SJCRH30 (cell line): ENCODE measurements around the gene ITPKB. TPM values are rescaled to one million over a fixed set of nuclear protein-coding genes. Genes with fewer than 3 reads are reported as not detected.

Experiments
- DNase-seq, 2 experiments: peaks; one replicate each; pipeline ENCODE4 v3.0.0-alpha.2; 2015 to 2020
- H3K27ac ChIP-seq: fragments of 250-450 bp; sonication (Bioruptor Pico); 2 replicates; pipeline ENCODE4 v1.5.1; 2020; ENCODE audit warnings: mild to moderate bottlenecking, moderate library complexity
- H3K27me3 ChIP-seq: fragments of 250-450 bp; sonication (Bioruptor Pico); 2 replicates; pipeline ENCODE4 v1.5.1; 2020; ENCODE audit warnings: mild to moderate bottlenecking, moderate library complexity
- H3K36me3 ChIP-seq: fragments of 250-450 bp; sonication (Bioruptor Pico); 2 replicates; pipeline ENCODE4 v1.5.1; 2020; ENCODE audit warnings: mild to moderate bottlenecking, moderate library complexity
- H3K4me1 ChIP-seq: fragments of 250-450 bp; sonication (Bioruptor Pico); 2 replicates; pipeline ENCODE4 v1.5.1; 2020; ENCODE audit warnings: mild to moderate bottlenecking, moderate library complexity
- H3K4me3 ChIP-seq: fragments of 250-450 bp; sonication (Bioruptor Pico); 2 replicates; pipeline ENCODE4 v1.5.1; 2020; ENCODE audit warnings: mild to moderate bottlenecking, moderate library complexity
- H3K9me3 ChIP-seq: fragments of 250-450 bp; sonication (Bioruptor Pico); replicated peaks from 2 replicates; pipeline ENCODE4 v1.5.1; 2020; ENCODE audit warnings: mild to moderate bottlenecking, moderate library complexity
- total RNA-seq: library from RNA; depleted of rRNA; stranded (reverse); fragments of >200 nt; shearing (Covaris generic); gene quantifications from 2 replicates; pipeline ENCODE4 v1.2.3, GENCODE V29; 2014

ITPKB gene
- total RNA-seq, 1 experiment from 2014 or later = 23.2 TPM

- Histone ChIP-seq H3K4me3 (no peak overlapping the region), H3K36me3 (no peaks in the 10 kb centered on the region), H3K9me3 (no peaks in the 10 kb centered on the region), H3K27me3 (no peaks in the 10 kb centered on the region), H3K27ac (no peak overlapping the region), H3K4me1 (peaks cover 48% of the 10 kb centered on the region)
- DNase-seq = no peak
Measured at GRCh38 chr1:226681652-226682493, 57.2 kb downstream of the ITPKB start.

DNA sequence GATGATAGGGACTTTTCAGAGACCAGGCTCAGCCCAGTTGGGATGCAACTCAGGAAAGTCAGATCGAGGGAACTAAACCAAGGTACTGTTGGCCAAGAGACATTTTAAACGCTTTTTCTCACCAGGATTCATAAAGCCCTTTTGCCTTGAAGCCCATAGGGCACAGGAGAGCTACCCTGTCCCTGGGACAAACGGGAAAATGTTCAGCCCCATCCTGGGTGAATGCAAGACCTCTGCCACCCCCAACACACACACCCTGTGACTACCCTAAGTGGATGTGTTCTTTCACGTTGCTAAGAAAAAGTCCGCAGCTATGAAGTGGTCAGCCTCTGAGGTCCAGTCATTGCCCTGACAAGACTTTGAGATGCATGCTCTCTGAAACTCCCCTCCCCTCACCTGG, 58.4 kb downstream of the ITPKB start:
- H3K4me1 ChIP-seq = peaks cover 57% of the 10 kb centered on the region
- no peaks in the 10 kb centered on the region for H3K36me3 ChIP-seq
- peak overlapping the region; percentile 52 for H3K4me3 ChIP-seq
- peak overlapping the region; percentile 85 for H3K27ac ChIP-seq
- no peaks in the 10 kb centered on the region for H3K9me3 ChIP-seq
- no peaks in the 10 kb centered on the region for H3K27me3 ChIP-seq
- DNase-seq = no peak

GRCh38 chr1:226679853-226680516, 59.1 kb downstream of the ITPKB start:
- no peaks in the 10 kb centered on the region for H3K27me3 ChIP-seq
- H3K36me3 ChIP-seq = no peaks in the 10 kb centered on the region
- peak overlapping the region; percentile 85 for H3K27ac ChIP-seq
- peaks cover 53% of the 10 kb centered on the region for H3K4me1 ChIP-seq
- peak; percentile 97 to 98 for DNase-seq
- H3K9me3 ChIP-seq = no peaks in the 10 kb centered on the region
- peak overlapping the region; percentile 52 for H3K4me3 ChIP-seq

GRCh38 chr1:226679262-226679661, 59.8 kb downstream of the ITPKB start:
- H3K27me3 ChIP-seq = no peaks in the 10 kb centered on the region
- H3K4me3 ChIP-seq = no peak overlapping the region; the same call in 1 of the 2 replicates
- no peak for DNase-seq
- peak overlapping the region; percentile 85 for H3K27ac ChIP-seq
- peaks cover 53% of the 10 kb centered on the region for H3K4me1 ChIP-seq
- no peaks in the 10 kb centered on the region for H3K9me3 ChIP-seq
- H3K36me3 ChIP-seq = no peaks in the 10 kb centered on the region

DNA sequence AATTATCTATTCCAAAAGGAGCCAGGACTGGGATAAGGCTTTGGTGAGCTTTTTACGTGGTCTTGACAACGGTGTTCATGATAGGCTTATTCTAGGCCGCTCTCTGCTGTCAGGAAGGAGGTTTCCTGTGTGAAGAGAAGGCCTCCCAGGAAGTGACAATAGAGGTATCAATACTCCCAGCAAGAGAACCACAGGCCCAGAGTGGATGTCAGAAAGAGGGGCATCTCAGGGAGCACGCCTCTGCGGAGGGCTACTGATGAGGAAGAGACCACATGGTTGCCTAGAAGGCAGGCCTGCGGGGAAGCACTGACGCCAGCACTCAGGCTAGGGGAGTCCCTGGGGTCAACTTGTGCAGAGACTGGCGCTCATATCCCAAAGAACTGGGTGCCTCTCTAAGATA, 60.4 kb downstream of the ITPKB start:
- H3K9me3 ChIP-seq = no peaks in the 10 kb centered on the region
- no peak overlapping the region for H3K4me3 ChIP-seq
- no peaks in the 10 kb centered on the region for H3K36me3 ChIP-seq
- H3K4me1 ChIP-seq = peaks cover 53% of the 10 kb centered on the region
- no peak overlapping the region; the same call in 1 of the 2 replicates for H3K27ac ChIP-seq
- DNase-seq = no peak
- H3K27me3 ChIP-seq = no peaks in the 10 kb centered on the region

DNA sequence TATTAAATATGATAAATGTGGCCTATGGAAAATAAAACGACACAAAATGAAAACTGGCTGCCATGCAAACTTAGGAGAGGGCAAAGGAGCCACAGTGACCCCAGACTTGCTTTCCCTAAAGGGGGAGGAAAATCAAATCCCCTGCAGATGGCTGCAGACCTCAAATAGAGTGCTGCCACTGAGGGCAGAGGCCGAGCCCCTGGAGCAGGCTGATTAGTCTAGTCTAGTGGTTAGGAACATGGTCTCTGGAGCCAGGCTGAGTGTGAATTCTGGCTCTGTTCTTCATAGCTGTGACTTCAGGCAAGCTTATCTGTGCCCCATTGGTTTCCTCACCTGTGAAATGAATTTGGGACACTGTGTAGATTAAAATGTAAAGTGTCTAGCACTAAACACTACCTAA, 60.8 kb downstream of the ITPKB start:
- no peaks in the 10 kb centered on the region for H3K36me3 ChIP-seq
- DNase-seq = no peak
- H3K27me3 ChIP-seq = no peaks in the 10 kb centered on the region
- peaks cover 53% of the 10 kb centered on the region for H3K4me1 ChIP-seq
- no peaks in the 10 kb centered on the region for H3K9me3 ChIP-seq
- no peak overlapping the region for H3K27ac ChIP-seq
- H3K4me3 ChIP-seq = no peak overlapping the region

DNA sequence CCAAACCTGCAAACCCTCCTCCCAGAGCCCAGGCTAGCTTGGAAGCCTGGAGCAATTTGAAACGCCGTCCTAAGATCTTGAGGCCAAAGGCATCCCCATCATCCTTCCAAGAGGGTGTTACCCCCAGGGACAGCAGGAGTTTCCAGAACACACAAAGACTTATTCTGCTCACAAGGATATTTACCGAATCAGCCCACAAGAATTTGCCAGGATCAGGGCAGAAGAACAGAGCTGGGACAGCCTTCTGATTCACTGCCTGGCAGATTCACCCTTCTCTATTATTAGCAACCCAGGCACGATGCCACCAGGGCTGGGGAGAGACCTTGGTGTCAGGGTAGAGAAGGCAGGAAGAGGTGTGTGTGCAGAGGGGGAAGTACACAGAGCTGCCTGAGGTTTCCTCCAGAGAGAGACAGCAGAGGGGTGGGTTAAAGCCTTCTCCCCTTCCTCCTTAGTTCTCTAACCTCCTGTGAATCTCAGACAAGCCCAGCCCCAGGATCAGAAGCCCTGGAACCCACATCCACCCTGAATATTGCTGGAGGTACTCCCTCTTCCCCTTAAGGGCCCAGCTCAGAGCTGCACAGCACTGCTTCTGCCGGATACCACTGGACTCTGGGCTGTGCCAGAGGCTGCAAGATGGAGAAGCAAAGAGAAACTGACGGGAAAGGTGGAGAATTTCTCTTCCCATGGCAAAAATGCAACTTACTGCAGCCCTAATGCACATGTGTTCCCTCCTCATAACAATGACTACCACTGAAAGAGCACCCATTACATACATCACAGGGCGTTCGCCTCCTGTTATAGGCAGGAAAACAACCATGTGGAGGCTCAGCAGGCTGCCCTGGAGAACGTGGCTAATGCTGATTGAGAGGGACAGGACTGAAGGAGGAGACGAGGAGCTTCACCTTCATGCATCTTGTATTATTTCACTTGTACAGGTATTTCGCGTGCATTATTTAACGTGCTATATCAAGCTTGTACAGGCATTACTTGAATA, 61.8 kb downstream of the ITPKB start:
- Histone ChIP-seq H3K4me3 (no peak overlapping the region), H3K4me1 (peaks cover 52% of the 10 kb centered on the region), H3K36me3 (no peaks in the 10 kb centered on the region), H3K27me3 (no peaks in the 10 kb centered on the region), H3K27ac (peak overlapping the region; percentile 29), H3K9me3 (no peaks in the 10 kb centered on the region)
- DNase-seq = peak; percentile 55 to 62

- H3K27ac ChIP-seq = peak overlapping the region; percentile 29
- peaks cover 43% of the 10 kb centered on the region for H3K4me1 ChIP-seq
- H3K36me3 ChIP-seq = peaks cover under 1% of the 10 kb centered on the region; the same call in 1 of the 2 replicates
- no peak overlapping the region for H3K4me3 ChIP-seq
- H3K9me3 ChIP-seq = no peaks in the 10 kb centered on the region
- DNase-seq = no peak
- H3K27me3 ChIP-seq = no peaks in the 10 kb centered on the region
Measured at GRCh38 chr1:226676381-226676780, 62.7 kb downstream of the ITPKB start.

- Histone ChIP-seq H3K27ac (no peak overlapping the region), H3K4me3 (no peak overlapping the region), H3K36me3 (peaks cover 3% of the 10 kb centered on the region; the same call in 1 of the 2 replicates), H3K27me3 (no peaks in the 10 kb centered on the region), H3K4me1 (peaks cover 37% of the 10 kb centered on the region), H3K9me3 (no peaks in the 10 kb centered on the region)
- DNase-seq = no peak
Measured at GRCh38 chr1:226675715-226676357, 63.2 kb downstream of the ITPKB start.

DNA sequence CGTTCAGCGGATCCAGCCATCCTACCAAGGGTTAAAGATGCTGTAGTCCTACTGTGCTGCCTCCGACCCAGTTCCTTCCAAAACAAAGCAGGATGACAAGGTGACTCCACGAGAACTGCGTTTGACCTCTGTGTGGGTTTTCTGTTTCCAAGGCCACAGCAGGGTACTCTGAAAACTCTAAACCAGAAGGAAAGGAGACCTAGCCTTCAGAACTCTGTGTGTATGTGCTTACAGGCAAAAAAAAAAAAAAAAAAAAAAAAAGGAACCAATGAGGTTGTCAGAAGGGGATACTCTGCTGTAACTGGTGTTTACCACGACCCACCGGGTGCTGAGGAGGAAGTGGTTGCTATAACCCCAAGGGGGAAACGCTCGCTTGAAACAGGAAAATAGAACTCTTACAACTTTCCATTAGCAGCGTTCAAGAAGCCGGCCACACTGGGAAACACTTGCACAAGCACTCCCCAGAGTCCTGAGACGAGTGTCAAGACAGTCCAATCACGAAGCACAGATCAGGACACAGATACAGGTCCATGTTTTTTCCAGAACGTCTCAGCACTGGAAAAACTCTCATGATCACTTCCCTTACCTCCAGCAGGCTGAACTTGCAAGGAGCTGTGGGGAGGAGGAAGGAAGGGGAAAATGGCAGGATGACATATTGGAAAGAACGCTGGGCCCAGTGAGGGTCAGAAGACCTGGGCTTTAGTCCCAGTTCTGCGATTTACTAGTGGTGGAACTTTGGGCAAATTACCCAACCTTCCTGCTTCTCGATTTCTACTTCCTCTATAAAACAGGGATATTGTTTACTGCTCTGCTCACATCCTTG, 64.0 kb downstream of the ITPKB start:
- Histone ChIP-seq H3K36me3 (peaks cover 3% of the 10 kb centered on the region; the same call in 1 of the 2 replicates), H3K4me3 (no peak overlapping the region), H3K9me3 (no peaks in the 10 kb centered on the region), H3K27ac (no peak overlapping the region), H3K27me3 (no peaks in the 10 kb centered on the region), H3K4me1 (peaks cover 32% of the 10 kb centered on the region)
- DNase-seq = no peak

DNA sequence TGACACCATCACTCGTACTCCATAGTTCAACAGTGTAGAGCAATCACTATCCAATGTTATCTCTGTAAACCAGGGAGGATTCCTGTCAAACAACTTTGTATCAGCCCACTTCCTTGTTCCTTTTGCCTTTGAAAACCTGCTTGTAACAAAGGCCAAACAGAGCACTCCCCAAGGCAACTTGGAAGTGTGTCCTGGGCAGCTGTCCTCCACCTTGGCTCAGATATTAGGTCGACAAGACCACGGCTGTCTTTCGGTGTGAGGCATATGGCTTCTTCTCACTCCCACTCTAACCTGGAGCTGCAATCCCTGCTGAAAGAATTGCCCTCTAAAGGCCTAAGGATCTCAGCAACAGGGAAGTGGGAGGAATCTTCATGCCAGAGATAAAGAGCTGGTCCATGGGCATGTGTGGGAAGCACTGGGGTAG, 66.7 kb downstream of the ITPKB start:
- no peaks in the 10 kb centered on the region for H3K9me3 ChIP-seq
- peaks cover 28% of the 10 kb centered on the region for H3K4me1 ChIP-seq
- H3K36me3 ChIP-seq = peaks cover 3% of the 10 kb centered on the region; the same call in 1 of the 2 replicates
- DNase-seq = no peak
- no peak overlapping the region for H3K4me3 ChIP-seq
- no peaks in the 10 kb centered on the region for H3K27me3 ChIP-seq
- H3K27ac ChIP-seq = no peak overlapping the region

DNA sequence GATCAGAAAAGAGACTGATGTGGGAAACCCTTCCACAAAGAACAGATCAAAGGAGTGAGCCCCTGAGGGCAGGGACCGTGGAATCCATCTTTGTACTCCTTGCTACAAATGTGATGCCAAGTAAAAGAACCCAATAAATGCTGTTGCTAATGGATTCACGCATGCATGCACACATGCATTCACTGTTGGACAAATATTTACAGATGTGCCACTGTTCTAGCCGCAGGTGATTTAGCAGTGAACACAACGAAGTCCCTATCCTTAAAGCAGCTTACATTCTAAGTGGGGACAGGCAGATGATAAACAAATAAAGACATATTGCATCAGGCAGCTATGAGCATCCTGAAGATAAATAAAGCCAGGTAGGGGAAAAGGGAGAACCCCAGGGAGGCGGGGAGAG, 67.8 kb downstream of the ITPKB start:
- no peak overlapping the region for H3K4me3 ChIP-seq

DNA sequence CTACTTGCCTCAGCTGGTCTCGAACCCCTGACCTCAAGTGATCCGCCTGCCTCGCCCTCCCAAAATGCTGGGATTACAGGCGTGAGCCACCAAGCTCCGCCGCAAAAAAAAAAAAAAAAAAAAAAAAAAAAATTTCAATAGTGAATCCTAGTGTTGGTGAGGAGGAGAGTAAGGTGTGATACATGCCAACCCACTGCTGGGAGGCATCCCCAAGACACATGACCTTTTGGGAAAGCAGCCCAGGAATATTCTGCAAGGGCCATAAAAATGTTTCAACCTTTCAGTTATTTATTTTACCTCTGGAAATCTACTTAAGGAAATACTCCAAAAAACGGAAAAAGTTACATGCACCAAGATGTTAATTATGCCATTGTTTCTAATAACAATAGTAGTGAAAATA, 69.0 kb downstream of the ITPKB start:
- peaks cover 36% of the 10 kb centered on the region for H3K4me1 ChIP-seq
- no peaks in the 10 kb centered on the region for H3K9me3 ChIP-seq
- no peak overlapping the region for H3K27ac ChIP-seq
- H3K27me3 ChIP-seq = no peaks in the 10 kb centered on the region
- H3K36me3 ChIP-seq = peaks cover 3% of the 10 kb centered on the region; the same call in 1 of the 2 replicates
- DNase-seq = no peak
- no peak overlapping the region for H3K4me3 ChIP-seq

More for the DNA sequence above, 67.8 kb downstream of the ITPKB start:
- H3K27ac ChIP-seq = no peak overlapping the region
- no peak for DNase-seq
- peaks cover 28% of the 10 kb centered on the region for H3K4me1 ChIP-seq
- H3K27me3 ChIP-seq = no peaks in the 10 kb centered on the region
- H3K36me3 ChIP-seq = peaks cover 3% of the 10 kb centered on the region; the same call in 1 of the 2 replicates
- no peaks in the 10 kb centered on the region for H3K9me3 ChIP-seq
